ENCODE data around the gene TNFSF18. TPM values are rescaled to one million over a fixed set of nuclear protein-coding genes. Genes with fewer than 3 reads are reported as not detected.

Gene TNFSF18
- total RNA-seq, 1 donor from 2014 or later = not detected

GRCh38 chr1:173014160-173014559 is 36.6 kb downstream of the TNFSF18 start:
- Histone ChIP-seq H3K27ac (no peak overlapping the region), H3K4me3 (no peak overlapping the region), H3K9me3 (no peaks in the 10 kb centered on the region), H3K4me1 (no peaks in the 10 kb centered on the region), H3K36me3 (no peaks in the 10 kb centered on the region), H3K27me3 (no peaks in the 10 kb centered on the region)
- intact Hi-C loops (cut with DNase I) = no loop called here
- TF ChIP-seq POLR2AphosphoS5 (IDR thresholded peaks at IDR 0.05; ENCODE audit: insufficient read depth in 1 of 2, low read depth in 1 of 2) = no peak
- TF ChIP-seq POLR2A (IDR thresholded peaks at IDR 0.05) = no peak
- TF ChIP-seq, protein P1, sequence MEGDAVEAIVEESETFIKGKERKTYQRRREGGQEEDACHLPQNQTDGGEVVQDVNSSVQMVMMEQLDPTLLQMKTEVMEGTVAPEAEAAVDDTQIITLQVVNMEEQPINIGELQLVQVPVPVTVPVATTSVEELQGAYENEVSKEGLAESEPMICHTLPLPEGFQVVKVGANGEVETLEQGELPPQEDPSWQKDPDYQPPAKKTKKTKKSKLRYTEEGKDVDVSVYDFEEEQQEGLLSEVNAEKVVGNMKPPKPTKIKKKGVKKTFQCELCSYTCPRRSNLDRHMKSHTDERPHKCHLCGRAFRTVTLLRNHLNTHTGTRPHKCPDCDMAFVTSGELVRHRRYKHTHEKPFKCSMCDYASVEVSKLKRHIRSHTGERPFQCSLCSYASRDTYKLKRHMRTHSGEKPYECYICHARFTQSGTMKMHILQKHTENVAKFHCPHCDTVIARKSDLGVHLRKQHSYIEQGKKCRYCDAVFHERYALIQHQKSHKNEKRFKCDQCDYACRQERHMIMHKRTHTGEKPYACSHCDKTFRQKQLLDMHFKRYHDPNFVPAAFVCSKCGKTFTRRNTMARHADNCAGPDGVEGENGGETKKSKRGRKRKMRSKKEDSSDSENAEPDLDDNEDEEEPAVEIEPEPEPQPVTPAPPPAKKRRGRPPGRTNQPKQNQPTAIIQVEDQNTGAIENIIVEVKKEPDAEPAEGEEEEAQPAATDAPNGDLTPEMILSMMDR (IDR thresholded peaks at IDR 0.05) = no peak
- DNase-seq (ENCODE audit: extremely low spot score in 2 of 2) = no peak

- no peaks in the 10 kb centered on the region for H3K36me3 ChIP-seq
- DNase-seq (ENCODE audit: extremely low spot score in 2 of 2) = no peak
- no peak for TF ChIP-seq POLR2AphosphoS5 (IDR thresholded peaks at IDR 0.05; ENCODE audit: insufficient read depth in 1 of 2, low read depth in 1 of 2)
- TF ChIP-seq POLR2A (IDR thresholded peaks at IDR 0.05) = no peak
- TF ChIP-seq, protein P1 (IDR thresholded peaks at IDR 0.05) = no peak
- no peak overlapping the region for H3K4me3 ChIP-seq
- no peaks in the 10 kb centered on the region for H3K4me1 ChIP-seq
- H3K27me3 ChIP-seq = no peaks in the 10 kb centered on the region
- no peaks in the 10 kb centered on the region for H3K9me3 ChIP-seq
- no peak overlapping the region for H3K27ac ChIP-seq
- intact Hi-C loops (cut with DNase I) = no loop called here
Measured at GRCh38 chr1:173012126-173012525, 38.6 kb downstream of the TNFSF18 start.

- DNase-seq (ENCODE audit: extremely low spot score in 2 of 2) = no peak
- Histone ChIP-seq H3K9me3 (no peaks in the 10 kb centered on the region), H3K36me3 (no peaks in the 10 kb centered on the region), H3K27ac (no peak overlapping the region), H3K27me3 (no peaks in the 10 kb centered on the region), H3K4me1 (no peaks in the 10 kb centered on the region), H3K4me3 (no peak overlapping the region)
- intact Hi-C loops (cut with DNase I) = no loop called here
- TF ChIP-seq, protein P1 (IDR thresholded peaks at IDR 0.05) = no peak
- TF ChIP-seq POLR2A (IDR thresholded peaks at IDR 0.05) (no peak), POLR2AphosphoS5 (IDR thresholded peaks at IDR 0.05; ENCODE audit: insufficient read depth in 1 of 2, low read depth in 1 of 2) (no peak)
Measured at GRCh38 chr1:173009597-173009996, 41.1 kb downstream of the TNFSF18 start.

DNA sequence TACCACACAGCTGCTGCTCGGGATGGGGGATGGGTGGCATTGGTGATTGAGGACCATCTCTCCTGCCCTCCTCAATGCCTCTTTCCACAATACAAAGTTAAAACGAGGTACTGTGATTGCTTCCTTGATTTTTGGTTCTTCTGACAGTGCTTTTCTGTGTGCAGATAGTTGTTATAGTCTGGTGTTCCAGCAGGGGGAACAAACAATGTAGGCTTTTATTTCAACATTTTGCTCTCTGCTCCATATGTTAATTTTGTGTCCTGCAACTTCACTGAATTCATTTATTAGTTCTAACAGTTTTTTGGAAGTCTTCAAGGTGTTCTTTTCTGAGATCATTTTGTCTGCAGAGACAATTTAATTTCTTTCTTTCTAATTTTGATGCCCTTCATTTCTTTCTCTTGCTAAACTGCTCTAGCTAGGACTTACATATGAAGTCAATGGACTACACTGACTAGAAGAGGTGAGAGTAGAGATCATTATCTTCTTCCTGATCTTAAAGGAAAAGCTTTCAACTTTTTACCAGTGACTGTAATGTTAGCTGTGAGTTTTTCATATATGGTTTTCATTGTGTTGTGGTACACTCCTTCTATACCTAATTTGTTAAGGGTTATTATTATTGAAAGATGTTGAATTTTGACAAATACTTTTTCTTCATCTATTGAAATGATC is 45.4 kb downstream of the TNFSF18 start:
- H3K9me3 ChIP-seq = no peaks in the 10 kb centered on the region
- no peaks in the 10 kb centered on the region for H3K36me3 ChIP-seq
- H3K4me1 ChIP-seq = no peaks in the 10 kb centered on the region
- H3K27me3 ChIP-seq = no peaks in the 10 kb centered on the region
- H3K27ac ChIP-seq = no peak overlapping the region
- TF ChIP-seq, protein P1 (IDR thresholded peaks at IDR 0.05) = no peak
- TF ChIP-seq POLR2AphosphoS5 (IDR thresholded peaks at IDR 0.05; ENCODE audit: insufficient read depth in 1 of 2, low read depth in 1 of 2) (no peak), POLR2A (IDR thresholded peaks at IDR 0.05) (no peak)
- intact Hi-C loops (cut with DNase I) = no loop called here
- DNase-seq (ENCODE audit: extremely low spot score in 2 of 2) = no peak
- H3K4me3 ChIP-seq = no peak overlapping the region
